GM23248 (cell line): ENCODE measurements around the gene SH3RF2.

Experiments used
- EZH2 ChIP-seq: fragments of 200-600 bp; sonication (generic); IDR thresholded peaks from 2 replicates; pipeline ENCODE4 v1.6.1; 2018; ENCODE audit warnings: antibody characterized with exemption, mild to moderate bottlenecking; ENCODE audit not compliant: insufficient read depth, poor library complexity, severe bottlenecking
- EZH2phosphoT487 ChIP-seq: fragments of 200-600 bp; sonication (generic); IDR thresholded peaks from 2 replicates; pipeline ENCODE4 v1.6.1; 2018; ENCODE audit warnings: antibody characterized with exemption, moderate library complexity, mild to moderate bottlenecking, low read depth; ENCODE audit not compliant: insufficient read depth

DNA sequence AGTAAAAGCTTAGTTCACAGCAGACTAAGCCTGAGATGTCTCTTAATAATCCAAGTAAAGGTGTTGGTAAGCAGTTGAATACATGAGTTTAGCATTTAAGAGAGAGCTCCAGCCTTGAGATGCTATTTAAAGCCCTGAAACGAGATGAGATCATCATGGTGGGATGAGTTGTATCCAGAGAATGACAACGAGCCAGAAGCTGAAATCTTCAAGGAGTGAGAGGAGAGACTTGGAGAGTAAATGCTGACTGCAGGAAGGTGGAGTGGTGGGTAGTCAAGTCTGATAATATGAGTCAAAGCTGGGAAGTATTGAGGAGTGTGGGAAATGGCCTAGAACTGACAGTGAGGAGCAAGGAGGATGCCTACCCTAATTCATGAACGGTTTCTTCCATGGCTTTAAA, 115.3 kb downstream of the SH3RF2 start:
- TF ChIP-seq EZH2 = no peak
- no peak for TF ChIP-seq EZH2phosphoT487
